ENCODE results near the gene FAM193A.

Gene FAM193A

GRCh38 chr4:2688281-2688680 lies 151.8 kb downstream of the FAM193A start:
- Mint-ChIP-seq H3K36me3 (ENCODE audit: low read depth) (peaks cover 54% of the 10 kb centered on the region), H3K27me3 (no peaks in the 10 kb centered on the region), H3K4me3 (no peak overlapping the region), H3K4me1 (peaks cover 51% of the 10 kb centered on the region), H3K27ac (no peak overlapping the region), H3K9me3 (no peaks in the 10 kb centered on the region)
- ATAC-seq = no peak
- DNase-seq = no peak

GRCh38 chr4:2688697-2689096 lies 152.2 kb downstream of the FAM193A start:
- Mint-ChIP-seq H3K4me1 (peaks cover 51% of the 10 kb centered on the region), H3K27me3 (no peaks in the 10 kb centered on the region), H3K4me3 (no peak overlapping the region), H3K27ac (no peak overlapping the region), H3K36me3 (ENCODE audit: low read depth) (peaks cover 55% of the 10 kb centered on the region), H3K9me3 (no peaks in the 10 kb centered on the region)
- ATAC-seq (no peak), DNase-seq (no peak)

DNA sequence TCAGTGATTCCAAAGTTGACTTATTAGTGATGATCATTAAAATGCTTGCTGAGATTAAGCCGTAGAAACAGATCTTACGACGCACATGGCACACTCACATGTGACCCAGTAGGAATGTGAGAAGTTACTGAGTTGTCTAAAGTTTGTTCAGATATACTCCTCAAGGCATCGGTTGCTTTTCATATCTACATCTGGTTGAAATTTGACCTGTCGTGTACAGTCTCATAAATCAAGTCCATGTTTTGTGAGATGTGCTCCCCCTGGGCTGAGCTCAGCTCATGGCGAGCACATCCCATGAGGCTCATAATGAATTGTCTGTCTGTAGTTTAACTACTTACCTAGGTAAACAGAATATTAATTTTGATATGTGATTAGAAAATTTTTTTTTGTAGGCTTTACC lies 152.7 kb downstream of the FAM193A start:
- Mint-ChIP-seq H3K9me3 (no peaks in the 10 kb centered on the region), H3K27ac (peak overlapping the region; percentile 96), H3K36me3 (ENCODE audit: low read depth) (peaks cover 55% of the 10 kb centered on the region), H3K4me3 (no peak overlapping the region), H3K4me1 (peaks cover 48% of the 10 kb centered on the region), H3K27me3 (no peaks in the 10 kb centered on the region)
- ATAC-seq = no peak
- DNase-seq = no peak

GRCh38 chr4:2689825-2690700 lies 153.6 kb downstream of the FAM193A start:
- H3K36me3 Mint-ChIP-seq (ENCODE audit: low read depth) = peaks cover 58% of the 10 kb centered on the region
- H3K27me3 Mint-ChIP-seq = no peaks in the 10 kb centered on the region
- peak overlapping the region; percentile 20 for H3K4me3 Mint-ChIP-seq
- peaks cover 48% of the 10 kb centered on the region for H3K4me1 Mint-ChIP-seq
- ATAC-seq (peak; percentile 70), DNase-seq (peak; percentile 65)
- H3K27ac Mint-ChIP-seq = peak overlapping the region; percentile 96
- H3K9me3 Mint-ChIP-seq = no peaks in the 10 kb centered on the region

- peaks cover 43% of the 10 kb centered on the region for H3K4me1 Mint-ChIP-seq
Measured at GRCh38 chr4:2691313-2691712, 154.9 kb downstream of the FAM193A start.

GRCh38 chr4:2691952-2692435 lies 155.5 kb downstream of the FAM193A start:
- H3K27ac Mint-ChIP-seq = peak overlapping the region; percentile 96
- ATAC-seq (peak; percentile 81), DNase-seq (peak; percentile 43)
- no peaks in the 10 kb centered on the region for H3K9me3 Mint-ChIP-seq
- no peaks in the 10 kb centered on the region for H3K27me3 Mint-ChIP-seq
- H3K36me3 Mint-ChIP-seq (ENCODE audit: low read depth) = peaks cover 63% of the 10 kb centered on the region
- peaks cover 48% of the 10 kb centered on the region for H3K4me1 Mint-ChIP-seq
- H3K4me3 Mint-ChIP-seq = peak overlapping the region; percentile 40

More at GRCh38 chr4:2691313-2691712, 154.9 kb downstream of the FAM193A start:
- DNase-seq (no peak), ATAC-seq (no peak)
- Mint-ChIP-seq H3K4me3 (peak overlapping the region; percentile 40), H3K27ac (peak overlapping the region; percentile 96), H3K27me3 (no peaks in the 10 kb centered on the region), H3K36me3 (ENCODE audit: low read depth) (peaks cover 58% of the 10 kb centered on the region), H3K9me3 (no peaks in the 10 kb centered on the region)

GRCh38 chr4:2694691-2695090 lies 158.2 kb downstream of the FAM193A start:
- Mint-ChIP-seq H3K27me3 (no peaks in the 10 kb centered on the region), H3K4me3 (no peak overlapping the region), H3K9me3 (no peaks in the 10 kb centered on the region), H3K36me3 (ENCODE audit: low read depth) (peaks cover 62% of the 10 kb centered on the region), H3K27ac (no peak overlapping the region), H3K4me1 (peaks cover 55% of the 10 kb centered on the region)
- ATAC-seq (no peak), DNase-seq (no peak)

DNA sequence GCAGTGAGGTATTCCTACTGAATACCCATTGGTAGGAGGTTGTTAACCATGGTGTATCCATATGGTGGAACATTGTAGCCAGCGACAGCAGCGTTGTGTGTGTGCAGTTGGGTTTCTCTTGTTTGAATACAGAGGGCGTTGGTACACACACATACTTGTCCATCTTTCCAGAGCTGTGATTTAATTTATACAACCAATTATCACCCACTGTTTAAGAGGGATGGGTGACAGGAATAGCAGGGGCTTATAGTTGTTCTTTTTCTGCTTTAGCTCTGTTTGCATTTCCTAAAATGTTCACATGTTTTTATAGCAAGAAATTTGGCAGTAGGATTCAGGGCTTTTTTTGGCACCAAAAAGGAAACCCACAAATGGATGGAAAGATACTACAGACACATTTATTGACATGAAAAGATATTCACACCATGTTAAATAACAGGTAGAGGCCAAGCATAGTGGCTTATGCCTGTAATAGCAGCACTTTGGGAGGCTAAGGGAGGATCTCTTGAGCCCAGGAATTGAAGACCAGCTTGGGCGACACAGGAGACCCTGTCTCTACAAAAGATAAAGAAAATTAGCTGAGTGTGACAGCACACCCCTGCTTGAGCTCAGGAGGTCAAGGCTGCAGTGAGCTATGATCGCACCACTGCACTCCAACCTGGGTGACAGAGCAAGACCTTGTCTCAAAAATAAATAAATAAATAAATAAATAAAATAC lies 159.1 kb downstream of the FAM193A start:
- peak overlapping the region; percentile 11 for H3K27ac Mint-ChIP-seq
- H3K9me3 Mint-ChIP-seq = no peaks in the 10 kb centered on the region
- peaks cover 46% of the 10 kb centered on the region for H3K4me1 Mint-ChIP-seq
- peaks cover 65% of the 10 kb centered on the region for H3K36me3 Mint-ChIP-seq (ENCODE audit: low read depth)
- H3K4me3 Mint-ChIP-seq = no peak overlapping the region
- no peaks in the 10 kb centered on the region for H3K27me3 Mint-ChIP-seq
- ATAC-seq (no peak), DNase-seq (no peak)

DNA sequence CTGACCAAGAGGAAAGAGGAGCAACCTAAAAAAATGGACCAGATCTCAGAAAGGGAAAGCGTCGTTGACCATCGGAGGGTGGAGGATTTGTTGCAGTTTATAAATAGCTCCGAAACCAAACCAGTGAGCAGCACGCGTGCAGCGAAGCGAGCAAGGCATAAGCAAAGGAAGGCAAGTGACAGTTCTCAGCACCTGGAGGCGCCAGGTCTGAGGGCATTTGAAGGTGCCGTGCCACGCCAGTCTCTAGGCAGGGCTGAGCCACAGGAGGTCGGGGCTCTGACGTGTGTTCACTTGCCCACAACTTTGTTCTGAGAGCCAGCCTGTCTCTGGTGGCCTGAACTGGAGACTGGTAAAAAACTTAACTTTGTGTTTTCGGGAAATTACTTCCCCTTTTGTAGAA lies 160.0 kb downstream of the FAM193A start:
- no peaks in the 10 kb centered on the region for H3K9me3 Mint-ChIP-seq
- DNase-seq (no peak), ATAC-seq (no peak)
- H3K4me3 Mint-ChIP-seq = no peak overlapping the region
- H3K36me3 Mint-ChIP-seq (ENCODE audit: low read depth) = peaks cover 65% of the 10 kb centered on the region
- peaks cover 37% of the 10 kb centered on the region for H3K4me1 Mint-ChIP-seq
- peak overlapping the region; percentile 73 for H3K27ac Mint-ChIP-seq
- H3K27me3 Mint-ChIP-seq = no peaks in the 10 kb centered on the region

DNA sequence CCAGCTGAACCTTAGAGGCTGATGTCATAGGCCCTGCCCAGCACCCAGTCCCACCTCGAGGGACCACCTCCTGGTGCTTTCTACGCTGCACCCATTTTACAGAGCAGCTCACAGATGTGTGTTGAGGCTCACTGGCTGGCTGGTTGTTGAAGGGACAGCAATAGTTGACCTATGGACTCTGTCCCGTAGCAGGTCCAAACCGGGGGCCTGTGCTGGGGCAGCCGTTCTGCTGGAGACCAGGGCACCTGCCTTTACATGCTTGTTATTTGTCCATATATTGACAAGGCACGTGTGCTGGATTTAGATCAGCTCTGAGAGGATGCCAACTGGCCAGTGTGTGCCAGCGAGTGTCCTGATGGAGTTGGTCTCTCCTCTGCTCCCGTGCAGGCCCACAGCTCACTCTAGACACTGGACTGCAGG lies 161.6 kb downstream of the FAM193A start:
- no peak overlapping the region for H3K4me3 Mint-ChIP-seq
- no peaks in the 10 kb centered on the region for H3K9me3 Mint-ChIP-seq
- ATAC-seq = no peak
- H3K4me1 Mint-ChIP-seq = peaks cover 24% of the 10 kb centered on the region
- no peaks in the 10 kb centered on the region for H3K27me3 Mint-ChIP-seq
- peak overlapping the region; percentile 79 for H3K27ac Mint-ChIP-seq
- DNase-seq = no peak
- peaks cover 63% of the 10 kb centered on the region for H3K36me3 Mint-ChIP-seq (ENCODE audit: low read depth)

GRCh38 chr4:2698504-2698903 lies 162.1 kb downstream of the FAM193A start:
- Mint-ChIP-seq H3K9me3 (no peaks in the 10 kb centered on the region), H3K4me1 (peaks cover 24% of the 10 kb centered on the region), H3K36me3 (ENCODE audit: low read depth) (peaks cover 60% of the 10 kb centered on the region), H3K27me3 (no peaks in the 10 kb centered on the region), H3K4me3 (no peak overlapping the region), H3K27ac (peak overlapping the region; percentile 79)
- no peak for DNase-seq
- peak; percentile 69 for ATAC-seq

DNA sequence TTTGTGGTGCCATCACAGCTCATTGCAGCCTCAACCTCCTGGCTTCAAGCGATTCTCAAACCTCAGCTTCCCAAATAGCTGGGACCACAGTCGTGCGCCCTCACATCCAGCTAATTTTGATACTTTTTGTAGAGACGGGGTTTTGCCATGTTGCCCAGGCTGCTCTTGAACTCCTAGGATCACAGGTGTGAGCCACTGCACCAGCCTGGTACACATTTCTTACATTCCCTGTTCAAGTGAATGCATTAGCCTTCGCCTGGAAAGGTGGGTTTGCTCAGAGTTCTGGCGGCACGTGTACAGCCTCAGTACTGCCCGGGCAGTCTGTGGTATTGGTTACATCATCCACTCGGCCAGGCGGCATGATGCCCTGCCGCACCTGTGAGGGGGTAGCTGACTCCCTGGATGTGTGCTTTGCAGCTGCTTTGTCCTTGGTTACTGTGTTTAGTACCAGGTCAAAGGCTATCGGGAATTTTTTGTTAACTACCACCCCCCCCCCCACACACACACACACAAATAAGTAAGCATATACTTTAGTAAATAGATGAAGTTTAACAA lies 162.6 kb downstream of the FAM193A start:
- Mint-ChIP-seq H3K36me3 (ENCODE audit: low read depth) (peaks cover 54% of the 10 kb centered on the region), H3K27ac (peak overlapping the region; percentile 79), H3K4me1 (peaks cover 24% of the 10 kb centered on the region), H3K9me3 (no peaks in the 10 kb centered on the region), H3K27me3 (no peaks in the 10 kb centered on the region), H3K4me3 (no peak overlapping the region)
- no peak for DNase-seq
- no peak for ATAC-seq

GRCh38 chr4:2699534-2699933 lies 163.1 kb downstream of the FAM193A start:
- no peak for DNase-seq
- no peak for ATAC-seq
- H3K4me1 Mint-ChIP-seq = peaks cover 24% of the 10 kb centered on the region
- no peak overlapping the region for H3K4me3 Mint-ChIP-seq
- H3K27me3 Mint-ChIP-seq = no peaks in the 10 kb centered on the region
- no peaks in the 10 kb centered on the region for H3K9me3 Mint-ChIP-seq
- no peak overlapping the region for H3K27ac Mint-ChIP-seq
- H3K36me3 Mint-ChIP-seq (ENCODE audit: low read depth) = peaks cover 53% of the 10 kb centered on the region

DNA sequence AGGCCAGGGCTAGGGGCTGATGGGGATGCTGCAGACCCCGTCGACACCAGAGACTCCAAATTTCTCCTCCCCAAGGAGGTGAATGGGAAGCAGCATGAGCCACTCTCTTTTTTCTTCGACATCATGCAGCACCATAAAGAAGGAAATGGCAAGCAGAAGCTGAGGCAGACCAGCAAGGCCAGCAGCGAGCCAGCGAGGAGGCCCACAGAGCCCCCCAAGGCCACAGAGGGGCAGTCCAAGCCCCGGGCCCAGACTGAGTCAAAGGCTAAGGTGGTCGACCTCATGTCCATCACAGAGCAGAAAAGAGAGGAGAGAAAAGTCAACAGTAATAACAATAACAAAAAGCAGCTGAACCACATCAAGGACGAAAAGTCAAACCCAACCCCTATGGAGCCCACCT lies 163.6 kb downstream of the FAM193A start:
- Mint-ChIP-seq H3K4me1 (peaks cover 24% of the 10 kb centered on the region), H3K9me3 (no peaks in the 10 kb centered on the region), H3K4me3 (no peak overlapping the region), H3K27ac (no peak overlapping the region), H3K27me3 (no peaks in the 10 kb centered on the region), H3K36me3 (ENCODE audit: low read depth) (peaks cover 50% of the 10 kb centered on the region)
- DNase-seq = no peak
- no peak for ATAC-seq
